HCT116 (cell line): Measurements from ENCODE around the gene SMYD3.

Experiments
- EZH2 ChIP-seq: fragments of 200-600 bp; sonication (generic); IDR thresholded peaks from 2 replicates; pipeline ENCODE4 v1.6.1; 2017; ENCODE audit warnings: antibody characterized with exemption, mixed run types
- POLR2A ChIP-seq: IDR thresholded peaks from 2 replicates; pipeline ENCODE4 v1.7.0; 2011; ENCODE audit warnings: borderline replicate concordance; ENCODE audit not compliant: insufficient read depth, insufficient read length; ENCODE audit errors: extremely low read depth

DNA sequence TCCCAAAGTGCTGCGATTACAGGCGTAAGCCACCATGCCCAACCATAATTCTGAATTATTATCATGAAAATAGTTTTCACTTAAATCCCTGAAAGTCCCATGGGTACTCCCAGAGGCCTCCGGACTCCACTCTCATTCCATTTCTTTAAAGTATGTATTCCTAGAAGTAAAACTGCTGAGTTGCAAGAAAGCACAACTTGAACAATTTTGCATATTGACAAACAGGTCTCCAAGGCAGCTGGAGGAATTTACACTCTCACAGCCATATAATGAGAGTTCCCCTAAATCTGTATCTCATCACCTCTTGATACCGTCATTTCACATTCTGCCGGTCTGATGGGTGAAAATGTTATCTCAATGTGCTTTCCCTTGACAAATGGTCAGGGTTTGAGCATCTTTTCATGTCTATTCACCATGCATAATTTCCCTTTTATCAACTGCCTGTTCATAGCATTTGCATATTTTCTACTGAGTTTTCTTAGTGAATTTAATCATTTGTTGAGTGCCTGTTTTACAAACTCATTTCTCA lies 129.4 kb downstream of the SMYD3 start:
- TF ChIP-seq EZH2 = no peak
- no peak for TF ChIP-seq POLR2A
